Ishikawa (cell line): ENCODE results near the gene TEX261.

ENCODE experiments used
- CREB1 ChIP-seq: IDR thresholded peaks from 2 replicates; pipeline ENCODE4 v1.6.1; 2012; ENCODE audit warnings: low read depth
- EGR1 ChIP-seq: IDR thresholded peaks from 2 replicates; pipeline ENCODE4 v1.6.1; 2012
- RAD21 ChIP-seq: IDR thresholded peaks from 2 replicates; pipeline ENCODE4 v1.6.1; 2012; ENCODE audit warnings: low read depth
- REST ChIP-seq: IDR thresholded peaks from 2 replicates; pipeline ENCODE4 v1.6.1; 2012; ENCODE audit warnings: low read depth, mild to moderate bottlenecking
- TAF1 ChIP-seq: IDR thresholded peaks from 2 replicates; pipeline ENCODE4 v1.6.1; 2012; ENCODE audit warnings: low read depth, mild to moderate bottlenecking
- TCF12 ChIP-seq: IDR thresholded peaks from 2 replicates; pipeline ENCODE4 v1.6.1; 2012; ENCODE audit warnings: low read depth

- no peak for TF ChIP-seq CREB1
- TF ChIP-seq RAD21, result no peak
- no peak for TF ChIP-seq EGR1
- TF ChIP-seq TCF12, result no peak
- no peak for TF ChIP-seq REST
- TF ChIP-seq TAF1, result no peak
Measured at GRCh38 chr2:70990216-70990615, 4.5 kb downstream of the TEX261 start.
